HG03457 (cell line): ENCODE measurements around the gene TMEM178B.

ENCODE experiments used
- ATAC-seq: cut with Tn5 transposase; IDR thresholded peaks from one replicate; pipeline ENCODE4 v1.9.1; 2021; ENCODE audit warnings: moderate number of reproducible peaks; ENCODE audit not compliant: unreplicated experiment

TMEM178B gene

GRCh38 chr7:141217938-141218337 is 144.1 kb downstream of the TMEM178B start:
- no peak for ATAC-seq

GRCh38 chr7:141218941-141219340 is 145.1 kb downstream of the TMEM178B start:
- no peak for ATAC-seq

GRCh38 chr7:141220263-141220880 is 146.5 kb downstream of the TMEM178B start:
- no peak for ATAC-seq

- ATAC-seq: no peak
Measured at GRCh38 chr7:141221007-141221612, 147.2 kb downstream of the TMEM178B start.

GRCh38 chr7:141225916-141226618 is 152.2 kb downstream of the TMEM178B start:
- no peak for ATAC-seq

GRCh38 chr7:141227454-141227853 is 153.6 kb downstream of the TMEM178B start:
- no peak for ATAC-seq

- ATAC-seq: no peak
Measured at GRCh38 chr7:141228482-141228881, 154.6 kb downstream of the TMEM178B start.

- no peak for ATAC-seq
Measured at GRCh38 chr7:141231018-141231792, 157.3 kb downstream of the TMEM178B start.

GRCh38 chr7:141232286-141233051 is 158.6 kb downstream of the TMEM178B start:
- no peak for ATAC-seq

GRCh38 chr7:141234335-141235105 is 160.7 kb downstream of the TMEM178B start:
- ATAC-seq: no peak

- ATAC-seq: no peak
Measured at GRCh38 chr7:141235656-141236055, 161.8 kb downstream of the TMEM178B start.

- no peak for ATAC-seq
Measured at GRCh38 chr7:141238596-141239243, 164.9 kb downstream of the TMEM178B start.

- ATAC-seq: no peak
Measured at GRCh38 chr7:141239661-141240060, 165.8 kb downstream of the TMEM178B start.

GRCh38 chr7:141242568-141242967 is 168.7 kb downstream of the TMEM178B start:
- no peak for ATAC-seq

GRCh38 chr7:141243368-141243767 is 169.5 kb downstream of the TMEM178B start:
- no peak for ATAC-seq

- no peak for ATAC-seq
Measured at GRCh38 chr7:141244435-141244834, 170.6 kb downstream of the TMEM178B start.

GRCh38 chr7:141246426-141246825 is 172.6 kb downstream of the TMEM178B start:
- no peak for ATAC-seq

- ATAC-seq: no peak
Measured at GRCh38 chr7:141251180-141251579, 177.3 kb downstream of the TMEM178B start.

- ATAC-seq: no peak
Measured at GRCh38 chr7:141251957-141252356, 178.1 kb downstream of the TMEM178B start.
